ENCODE data around the gene ATP6V1E1.

DNA sequence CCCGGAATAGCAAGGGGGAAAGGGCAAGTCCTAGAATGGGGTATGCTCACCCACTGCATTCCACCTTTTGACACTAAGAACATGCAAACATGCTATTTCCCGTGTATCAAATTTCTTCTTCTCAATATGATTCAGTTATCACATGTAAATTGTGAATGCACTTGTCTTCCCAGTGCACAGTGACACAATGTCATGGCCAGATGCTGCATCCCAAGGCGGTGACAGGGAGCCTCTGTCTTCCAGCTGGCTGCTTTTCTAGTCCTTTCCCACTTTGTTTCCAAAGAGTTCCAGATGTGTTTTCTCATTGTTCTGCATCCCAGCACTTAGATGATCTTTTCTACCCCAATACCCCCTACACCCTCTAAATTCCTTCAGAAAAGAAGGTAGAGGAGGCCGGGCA is 52.9 kb downstream of the ATP6V1E1 start:
- TF ChIP-seq, protein P1, sequence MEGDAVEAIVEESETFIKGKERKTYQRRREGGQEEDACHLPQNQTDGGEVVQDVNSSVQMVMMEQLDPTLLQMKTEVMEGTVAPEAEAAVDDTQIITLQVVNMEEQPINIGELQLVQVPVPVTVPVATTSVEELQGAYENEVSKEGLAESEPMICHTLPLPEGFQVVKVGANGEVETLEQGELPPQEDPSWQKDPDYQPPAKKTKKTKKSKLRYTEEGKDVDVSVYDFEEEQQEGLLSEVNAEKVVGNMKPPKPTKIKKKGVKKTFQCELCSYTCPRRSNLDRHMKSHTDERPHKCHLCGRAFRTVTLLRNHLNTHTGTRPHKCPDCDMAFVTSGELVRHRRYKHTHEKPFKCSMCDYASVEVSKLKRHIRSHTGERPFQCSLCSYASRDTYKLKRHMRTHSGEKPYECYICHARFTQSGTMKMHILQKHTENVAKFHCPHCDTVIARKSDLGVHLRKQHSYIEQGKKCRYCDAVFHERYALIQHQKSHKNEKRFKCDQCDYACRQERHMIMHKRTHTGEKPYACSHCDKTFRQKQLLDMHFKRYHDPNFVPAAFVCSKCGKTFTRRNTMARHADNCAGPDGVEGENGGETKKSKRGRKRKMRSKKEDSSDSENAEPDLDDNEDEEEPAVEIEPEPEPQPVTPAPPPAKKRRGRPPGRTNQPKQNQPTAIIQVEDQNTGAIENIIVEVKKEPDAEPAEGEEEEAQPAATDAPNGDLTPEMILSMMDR (IDR thresholded peaks at IDR 0.05): no peak
- TF ChIP-seq POLR2A (IDR thresholded peaks at IDR 0.05): no peak

All from adrenal gland (tissue), 5 donors.